ENCODE data around the gene DOCK3.
"Not testable (repeated sequence)": the region's sequence is repeated elsewhere in the genome, so short reads cannot be mapped to it uniquely, and the experiment has no call there.

DOCK3 gene

DNA sequence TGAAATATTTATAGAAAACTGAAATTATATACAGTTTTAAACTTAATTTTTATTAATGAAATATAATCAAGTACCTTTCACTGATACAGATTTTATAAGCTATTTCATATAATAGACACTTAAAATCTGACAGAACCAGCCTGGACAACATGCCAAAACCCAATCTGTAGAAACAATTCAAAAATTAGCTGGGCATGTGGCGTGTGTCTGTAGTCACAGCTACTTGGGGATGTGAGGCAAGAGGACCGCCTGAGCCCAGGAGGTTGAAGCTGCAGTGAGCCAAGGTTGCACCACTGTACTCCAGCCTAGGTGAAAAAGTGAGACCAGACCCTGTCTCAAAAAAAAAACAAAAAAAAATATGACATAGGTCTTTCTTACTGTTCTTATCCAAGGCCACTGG is 472.1 kb downstream of the DOCK3 start:
- Histone ChIP-seq H3K4me3 (no peak overlapping the region), H3K27ac (no peak overlapping the region)

DNA sequence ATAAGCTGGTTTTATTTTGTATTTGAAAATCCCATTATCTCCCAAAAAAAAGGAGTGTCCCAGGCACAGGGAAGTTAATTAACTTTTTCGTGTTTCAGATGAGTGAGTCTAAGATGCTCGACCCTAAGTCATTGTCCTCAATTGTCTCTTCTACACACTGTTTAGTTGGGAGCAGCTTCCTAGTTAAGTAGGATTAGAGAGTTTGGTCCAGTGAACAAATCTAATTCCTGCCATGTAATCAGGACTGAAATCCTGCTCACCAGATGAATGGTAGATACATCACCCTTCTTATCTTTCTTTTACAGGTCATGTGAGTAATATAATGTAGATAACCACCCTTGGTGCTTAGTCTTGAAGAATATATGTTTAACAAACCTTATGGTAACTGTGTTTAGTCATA is 481.4 kb downstream of the DOCK3 start:
- Histone ChIP-seq H3K4me3 (no peak overlapping the region), H3K27ac (no peak overlapping the region)

- no peak overlapping the region for H3K27ac ChIP-seq
- no peak overlapping the region for H3K4me3 ChIP-seq
These were observed 488.3 kb downstream of the DOCK3 start for GRCh38 chr3:51163051-51163450.

GRCh38 chr3:51173518-51174271 is 499.0 kb downstream of the DOCK3 start:
- no peak overlapping the region for H3K4me3 ChIP-seq
- no peak overlapping the region for H3K27ac ChIP-seq

GRCh38 chr3:51176923-51177322 is 502.2 kb downstream of the DOCK3 start:
- Histone ChIP-seq H3K4me3 (no peak overlapping the region), H3K27ac (no peak overlapping the region)

DNA sequence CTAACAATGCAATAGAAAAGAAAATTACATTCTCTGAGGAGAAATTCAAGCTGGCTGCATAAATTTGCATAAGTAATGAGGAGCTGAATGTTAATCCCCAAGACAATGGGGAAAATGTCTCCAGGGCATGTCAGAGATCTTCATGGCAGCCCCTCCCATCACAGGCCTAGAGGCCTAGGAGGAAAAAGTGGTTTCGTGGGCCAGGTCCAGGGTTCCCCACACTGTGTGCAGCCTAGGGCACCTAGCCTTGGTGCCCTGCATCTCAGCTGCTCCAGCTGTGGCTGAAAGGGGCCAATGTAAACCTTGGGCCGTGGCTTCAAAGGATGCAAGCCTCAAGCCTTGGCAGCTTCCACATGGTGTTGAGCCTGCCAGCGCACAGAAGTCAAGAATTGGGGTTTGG is 511.7 kb downstream of the DOCK3 start:
- not testable (repeated sequence) for H3K27ac ChIP-seq, H3K4me3 ChIP-seq

DNA sequence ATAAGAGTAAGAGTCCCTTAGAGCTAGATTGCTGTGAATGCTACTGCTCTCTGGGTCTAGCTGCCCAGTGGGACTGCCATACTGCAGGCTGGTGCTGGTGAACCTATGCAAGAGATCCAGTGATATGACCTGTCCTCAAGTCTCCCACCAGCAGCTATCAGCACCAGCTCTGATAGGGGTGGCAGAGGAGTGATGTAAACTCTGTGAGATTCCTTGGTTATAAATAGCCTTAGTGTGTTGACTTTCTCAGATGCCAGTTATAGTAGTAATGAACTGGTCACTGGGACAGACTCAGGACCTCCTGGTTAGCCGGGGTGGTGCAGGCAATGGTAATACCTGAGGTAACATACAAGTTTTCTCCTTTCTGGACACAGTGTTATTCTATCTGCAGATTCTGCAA is 515.5 kb downstream of the DOCK3 start:
- Histone ChIP-seq H3K27ac (no peak overlapping the region), H3K4me3 (no peak overlapping the region)

DNA sequence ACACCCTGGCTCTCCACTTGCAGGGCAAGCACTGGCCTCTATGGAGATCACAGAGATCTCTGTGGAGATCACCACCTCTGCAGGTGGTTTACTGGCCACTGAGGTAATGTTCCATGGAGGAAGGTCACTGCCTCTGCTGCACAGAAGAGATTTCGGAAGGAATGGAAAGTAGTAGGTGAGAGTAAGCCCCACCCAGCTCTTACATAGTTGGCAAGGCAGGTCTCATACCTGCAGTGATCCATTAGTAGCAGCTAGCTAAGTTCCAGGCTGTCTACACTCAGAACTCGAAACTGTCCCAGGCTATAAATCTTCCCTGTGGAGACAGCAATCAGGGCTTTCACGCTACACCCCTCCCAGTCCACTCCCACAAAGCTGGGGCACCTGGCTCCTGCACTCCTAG is 516.1 kb downstream of the DOCK3 start:
- Histone ChIP-seq H3K27ac (no peak overlapping the region), H3K4me3 (no peak overlapping the region)

DNA sequence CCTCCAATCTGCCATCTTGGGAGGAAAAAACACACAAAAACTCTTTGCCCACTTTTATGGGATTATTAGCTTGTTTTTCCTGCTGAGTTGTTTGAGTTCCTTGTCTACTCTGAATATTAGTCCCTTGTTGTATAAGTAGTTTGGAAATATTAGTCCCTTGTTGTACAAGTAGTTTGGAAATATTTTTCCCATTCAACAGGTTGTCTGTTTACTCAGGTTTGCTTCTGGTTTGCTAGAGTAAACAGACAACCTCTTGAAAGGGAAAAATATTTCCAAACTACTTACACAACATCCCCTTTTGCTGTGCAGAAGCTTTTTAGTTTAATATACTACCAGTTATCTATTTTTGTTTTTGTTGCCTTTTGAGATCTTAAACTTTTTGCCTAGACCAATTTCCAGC is 517.0 kb downstream of the DOCK3 start:
- H3K4me3 ChIP-seq, result no peak overlapping the region
- H3K27ac ChIP-seq, result no peak overlapping the region

DNA sequence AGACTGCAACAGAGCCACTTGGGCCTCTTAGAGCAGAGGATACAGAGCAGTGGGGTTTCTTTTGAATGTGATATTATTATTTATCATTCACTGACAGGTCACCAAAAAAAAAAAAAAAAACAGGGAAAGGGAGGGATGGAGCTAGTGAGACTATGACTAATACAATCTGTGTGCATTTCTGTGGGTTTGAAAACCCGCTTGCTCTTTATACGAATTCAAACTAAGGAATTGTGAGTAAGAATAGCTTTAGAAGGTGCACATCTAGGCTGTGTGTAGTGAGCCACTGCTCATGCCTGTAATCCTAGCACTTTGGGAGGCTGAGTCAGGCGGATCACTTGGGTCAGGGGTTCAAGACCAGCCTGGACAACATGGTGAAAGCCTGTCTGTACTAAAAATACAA is 523.8 kb downstream of the DOCK3 start:
- Histone ChIP-seq H3K4me3 (no peak overlapping the region), H3K27ac (no peak overlapping the region)

GRCh38 chr3:51199296-51199695 is 524.6 kb downstream of the DOCK3 start:
- not testable (repeated sequence) for H3K4me3 ChIP-seq, H3K27ac ChIP-seq

DNA sequence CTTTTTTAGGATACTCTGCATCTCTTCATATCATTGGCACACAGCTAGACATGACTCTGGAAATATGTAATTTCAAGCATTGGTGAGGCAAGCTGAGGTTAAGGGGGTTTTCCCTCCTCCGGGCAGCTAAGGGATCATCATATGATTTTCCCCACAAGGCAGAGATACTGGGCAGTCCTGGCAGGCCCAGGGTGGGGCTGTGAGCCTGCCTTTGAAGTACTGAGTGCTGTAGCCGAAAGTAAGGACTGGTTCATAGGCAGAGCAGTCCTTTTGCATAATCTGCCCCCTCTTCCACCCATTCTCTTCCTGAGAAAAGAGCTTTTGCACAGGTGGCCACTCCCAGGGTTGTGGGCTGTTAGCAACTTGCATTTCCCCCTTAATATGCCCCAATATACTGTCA is 541.6 kb downstream of the DOCK3 start:
- H3K4me3 ChIP-seq, result no peak overlapping the region
- H3K27ac ChIP-seq, result no peak overlapping the region

- no peak overlapping the region for H3K4me3 ChIP-seq
- no peak overlapping the region for H3K27ac ChIP-seq
These were observed 547.2 kb downstream of the DOCK3 start for GRCh38 chr3:51221959-51222358.

GRCh38 chr3:51224283-51224682 is 549.6 kb downstream of the DOCK3 start:
- no peak overlapping the region for H3K4me3 ChIP-seq
- H3K27ac ChIP-seq, result no peak overlapping the region

DNA sequence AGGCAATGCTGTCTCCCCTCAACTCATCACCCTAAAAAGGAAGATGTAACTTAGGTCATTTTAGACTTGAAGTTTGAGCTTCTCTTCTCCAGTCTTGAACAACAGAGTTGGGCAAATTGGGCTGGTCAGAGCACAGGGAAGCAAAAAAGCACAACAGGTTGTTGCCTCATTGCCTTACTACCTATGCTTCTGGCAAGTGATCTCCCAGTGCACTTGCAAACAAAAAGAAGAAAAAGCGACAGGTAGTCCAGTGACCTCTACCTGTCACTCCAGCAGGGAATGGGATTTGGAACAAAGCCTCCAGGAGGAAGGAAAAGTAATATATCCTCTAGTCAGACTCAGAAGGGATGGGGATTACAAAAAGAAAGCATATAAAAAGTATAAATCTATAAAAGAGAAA is 550.1 kb downstream of the DOCK3 start:
- Histone ChIP-seq H3K27ac (no peak overlapping the region), H3K4me3 (no peak overlapping the region)

DNA sequence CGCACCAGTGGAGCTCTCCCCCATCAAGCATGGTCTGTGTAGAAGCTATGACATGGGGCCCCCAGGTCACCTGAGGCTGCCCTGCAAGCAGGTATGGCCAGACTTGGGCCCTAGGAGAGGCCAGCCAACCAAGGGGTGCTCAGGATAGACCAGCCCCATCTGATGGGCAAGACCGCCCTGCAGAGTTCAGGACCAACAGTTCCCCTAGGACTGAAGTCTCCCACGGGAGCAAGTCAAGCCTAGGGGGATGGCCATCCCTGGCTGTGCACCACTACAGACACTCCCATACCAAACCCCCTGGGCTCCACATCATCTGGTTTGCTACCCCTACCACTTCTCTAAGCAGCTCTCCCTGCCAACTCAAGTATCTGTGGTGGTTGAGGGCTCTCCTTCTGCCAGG is 568.2 kb downstream of the DOCK3 start:
- H3K27ac ChIP-seq, result no peak overlapping the region
- H3K4me3 ChIP-seq, result no peak overlapping the region

GRCh38 chr3:51243924-51244323 is 569.2 kb downstream of the DOCK3 start:
- Histone ChIP-seq H3K27ac (no peak overlapping the region), H3K4me3 (no peak overlapping the region)

- H3K4me3 ChIP-seq, result no peak overlapping the region
These were observed 571.1 kb downstream of the DOCK3 start for GRCh38 chr3:51245867-51246266.

DNA sequence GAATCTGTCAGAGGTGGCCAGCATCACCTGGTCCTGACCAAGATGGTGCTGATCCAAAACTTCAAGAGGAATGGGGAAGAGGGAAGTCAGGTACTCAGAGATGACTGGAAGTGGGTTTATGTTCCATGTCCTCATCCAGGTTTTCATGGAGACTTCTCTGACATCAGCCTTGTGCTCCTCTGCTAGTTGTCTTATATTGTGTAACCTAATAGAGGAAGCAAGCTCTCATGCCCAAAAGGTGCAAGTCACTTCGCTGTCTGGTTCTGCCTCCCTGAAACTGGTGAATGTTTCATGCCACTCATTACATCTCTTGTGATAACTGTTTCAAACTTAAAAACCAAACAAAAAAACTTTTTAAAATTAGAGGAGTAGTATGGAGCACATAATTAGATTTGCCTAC is 583.1 kb downstream of the DOCK3 start:
- Histone ChIP-seq H3K4me3 (no peak overlapping the region), H3K27ac (no peak overlapping the region)

More at GRCh38 chr3:51245867-51246266, 571.1 kb downstream of the DOCK3 start:
- H3K27ac ChIP-seq, result no peak overlapping the region

GRCh38 chr3:51264166-51264565 is 589.4 kb downstream of the DOCK3 start:
- H3K27ac ChIP-seq, H3K4me3 ChIP-seq: not testable (repeated sequence)

- H3K27ac ChIP-seq, result no peak overlapping the region
- no peak overlapping the region for H3K4me3 ChIP-seq
These were observed 593.4 kb downstream of the DOCK3 start for GRCh38 chr3:51268132-51268531.

GRCh38 chr3:51269466-51269865 is 594.7 kb downstream of the DOCK3 start:
- Histone ChIP-seq H3K27ac (no peak overlapping the region), H3K4me3 (no peak overlapping the region)
